Urinary bladder (tissue), 4 donors: ENCODE measurements around the gene SF3B2. TPM values are rescaled to one million over a fixed set of nuclear protein-coding genes. Genes with fewer than 3 reads are reported as not detected.
"Not testable (repeated sequence)": the region's sequence is repeated elsewhere in the genome, so short reads cannot be mapped to it uniquely, and the experiment has no call there.

ENCODE experiments used
- DNase-seq: peaks from one replicate; pipeline ENCODE4 v3.0.0-alpha.2; 2015; ENCODE audit errors: extremely low spot score
- H3K27ac ChIP-seq: one replicate; pipeline ENCODE4 v1.5.1; 2013; ENCODE audit warnings: low read depth, mild to moderate bottlenecking, moderate library complexity
- H3K36me3 ChIP-seq: one replicate; pipeline ENCODE4 v1.6.1; 2013; ENCODE audit warnings: mild to moderate bottlenecking, moderate library complexity; ENCODE audit not compliant: insufficient read depth
- H3K4me1 ChIP-seq: one replicate; pipeline ENCODE4 v1.6.1; 2013; ENCODE audit warnings: mild to moderate bottlenecking, moderate library complexity; ENCODE audit not compliant: insufficient read depth
- H3K4me3 ChIP-seq: one replicate; pipeline ENCODE4 v1.5.1; 2013; ENCODE audit warnings: low read depth, low read length
- WGBS: extraction: QIAGEN DNeasy Blood & Tissue Kit; methylation state at CpG from one replicate; pipeline ENCODE4 v1.1.7; 2013; 5-methylcytosine and 5-hydroxymethylcytosine counted together
- polyA plus RNA-seq: library from polyadenylated mRNA; stranded (reverse); fragments of 200-250 nt; gene quantifications from one replicate; pipeline ENCODE4 v1.2.3, GENCODE V29; 2013
- total RNA-seq: library from RNA; depleted of rRNA; stranded (reverse); fragments of >200 nt; gene quantifications from one replicate; pipeline ENCODE4 v1.2.3, GENCODE V29; 2014
- donor health status: healthy with polysubstance abuse.
- donor health status: healthy.

The SF3B2 gene
- total and polyA plus RNA-seq, 2 donors: 77.2 to 142 TPM

DNA sequence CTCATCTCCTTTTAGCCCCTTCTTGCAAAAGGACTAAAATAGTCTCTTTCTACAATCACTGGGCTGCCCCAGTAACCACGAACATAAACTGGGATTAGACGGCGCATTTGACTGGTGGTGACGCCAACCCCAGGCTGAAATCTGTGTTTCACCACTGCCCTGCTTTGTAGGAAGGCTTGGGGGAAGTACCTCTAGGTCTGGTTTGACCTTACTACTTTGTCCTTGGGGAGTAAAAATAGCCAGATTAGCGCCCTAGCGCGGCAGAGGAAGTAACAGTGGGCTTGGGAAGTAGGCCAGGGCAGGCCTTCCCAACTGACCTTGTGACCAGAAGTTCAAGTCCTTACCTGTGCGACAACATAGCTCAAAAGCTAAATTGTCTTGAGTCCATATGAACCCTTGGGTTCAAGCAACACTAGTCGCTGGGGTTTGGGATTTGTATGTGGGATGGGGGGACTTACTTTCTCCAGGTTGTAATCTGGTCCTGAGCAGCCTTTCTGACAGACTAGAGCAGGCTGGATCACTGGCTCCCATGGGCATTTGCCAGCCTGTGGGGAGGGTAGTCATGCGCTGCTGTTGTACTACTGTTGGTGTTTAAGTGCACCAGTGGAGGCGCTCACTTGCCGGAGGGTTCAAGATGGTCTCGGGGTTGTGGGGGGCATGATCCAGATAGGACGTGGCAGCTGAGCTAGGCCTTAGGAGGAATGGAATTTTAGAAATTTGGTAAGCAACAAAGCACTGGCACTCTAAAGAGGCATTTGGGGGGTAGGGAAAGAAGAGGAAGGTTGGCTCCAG is 17.0 kb downstream of the SF3B2 start:
- H3K4me3 ChIP-seq: peak overlapping the region; percentile 92
- H3K27ac ChIP-seq: peak overlapping the region; percentile 92
- 41% methylated on average over 14 of the region's 14 CpGs for WGBS
- no peaks in the 10 kb centered on the region for H3K4me1 ChIP-seq
- no peak for DNase-seq
- no peaks in the 10 kb centered on the region for H3K36me3 ChIP-seq

DNA sequence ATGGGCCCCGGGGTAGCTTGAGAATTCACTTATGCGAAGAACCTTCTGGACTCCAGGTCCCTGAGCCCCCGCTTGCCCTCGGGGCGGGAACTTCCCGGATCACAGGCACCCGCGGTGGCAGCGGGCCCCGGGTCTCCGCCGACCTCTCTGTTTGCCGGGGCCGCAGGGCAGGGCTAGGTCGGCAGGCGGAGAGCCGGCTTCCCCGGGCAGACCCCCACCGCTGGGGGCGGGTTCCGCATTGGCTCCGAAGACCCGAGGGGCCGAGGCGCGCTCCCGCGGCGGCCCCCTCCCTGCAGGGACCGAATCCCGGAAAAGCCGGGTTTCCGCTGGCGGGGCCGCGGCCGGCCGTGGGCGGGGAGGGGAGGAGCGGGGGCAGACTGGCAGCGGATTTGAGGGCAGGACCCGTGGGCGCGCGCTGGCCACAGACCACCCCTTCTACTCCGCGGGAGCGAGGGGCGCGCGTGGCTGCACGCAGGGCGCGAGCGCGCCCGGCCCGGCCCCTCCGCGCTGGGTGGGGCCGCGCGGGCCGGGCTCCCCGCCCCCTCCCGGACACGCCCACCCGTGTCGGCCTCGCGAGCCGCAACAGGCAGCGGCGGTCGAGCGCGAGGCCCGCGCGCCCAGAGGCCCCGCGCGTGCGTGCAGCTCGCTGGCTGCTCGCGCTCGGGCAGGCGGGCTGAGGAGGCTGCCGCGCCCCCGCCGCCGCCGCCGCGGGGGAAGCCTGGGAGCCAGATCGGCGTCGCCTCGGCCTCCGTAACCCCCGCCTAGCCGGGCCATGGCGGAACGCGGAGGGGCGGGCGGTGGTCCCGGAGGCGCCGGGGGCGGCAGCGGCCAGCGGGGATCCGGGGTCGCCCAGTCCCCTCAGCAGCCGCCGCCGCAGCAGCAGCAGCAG is 17.8 kb downstream of the SF3B2 start, which contains the start of gene PACS1:
Gene PACS1, plus strand, starts transcription at position 558 of the 889 bp plus-strand sequence. Its CDS starts 215 bp downstream, at position 773.
- Histone ChIP-seq H3K27ac (peak within 1 kb of the TSS; percentile 92), H3K4me1 (no peaks in the 10 kb centered on the region), H3K4me3 (peak within 1 kb of the TSS; percentile 92), H3K36me3 (no peaks in the 10 kb centered on the region)
- WGBS: under 1% methylated on average over 119 of the region's 120 CpGs
- DNase-seq: no peak

DNA sequence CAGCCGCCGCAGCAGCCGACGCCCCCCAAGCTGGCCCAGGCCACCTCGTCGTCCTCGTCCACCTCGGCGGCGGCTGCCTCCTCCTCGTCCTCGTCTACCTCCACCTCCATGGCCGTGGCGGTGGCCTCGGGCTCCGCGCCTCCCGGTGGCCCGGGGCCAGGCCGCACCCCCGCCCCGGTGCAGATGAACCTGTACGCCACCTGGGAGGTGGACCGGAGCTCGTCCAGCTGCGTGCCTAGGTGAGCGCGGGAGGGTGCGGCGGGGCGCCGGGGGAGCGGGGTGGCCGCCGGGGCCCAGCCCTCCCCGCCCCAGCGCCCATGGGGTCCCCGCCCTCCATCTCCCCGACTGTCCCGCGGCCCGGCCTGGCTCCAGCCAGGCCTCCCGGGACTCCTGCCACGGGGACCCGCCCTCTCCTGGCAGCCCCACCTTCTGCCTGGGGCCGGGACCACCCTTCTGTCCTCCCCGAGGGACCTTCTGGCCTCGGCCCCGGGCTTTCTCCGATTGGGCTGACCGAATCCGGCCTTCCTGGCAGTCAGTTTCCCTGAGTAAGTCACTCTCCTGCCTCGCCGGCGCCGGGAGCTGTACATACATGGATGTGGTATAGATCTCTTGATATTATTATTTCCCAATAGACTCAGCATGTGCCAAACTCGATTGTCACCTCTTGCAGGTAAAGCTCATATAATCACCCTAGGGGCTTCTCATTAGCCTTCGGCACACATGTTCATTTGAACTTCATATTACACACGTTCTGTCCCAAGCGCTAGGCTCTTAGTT is 18.6 kb downstream of the SF3B2 start:
- no peaks in the 10 kb centered on the region for H3K36me3 ChIP-seq
- no peaks in the 10 kb centered on the region for H3K4me1 ChIP-seq
- H3K27ac ChIP-seq: peak overlapping the region; percentile 85
- WGBS: 1% methylated on average over 59 of the region's 60 CpGs
- DNase-seq: no peak
- peak overlapping the region; percentile 92 for H3K4me3 ChIP-seq

DNA sequence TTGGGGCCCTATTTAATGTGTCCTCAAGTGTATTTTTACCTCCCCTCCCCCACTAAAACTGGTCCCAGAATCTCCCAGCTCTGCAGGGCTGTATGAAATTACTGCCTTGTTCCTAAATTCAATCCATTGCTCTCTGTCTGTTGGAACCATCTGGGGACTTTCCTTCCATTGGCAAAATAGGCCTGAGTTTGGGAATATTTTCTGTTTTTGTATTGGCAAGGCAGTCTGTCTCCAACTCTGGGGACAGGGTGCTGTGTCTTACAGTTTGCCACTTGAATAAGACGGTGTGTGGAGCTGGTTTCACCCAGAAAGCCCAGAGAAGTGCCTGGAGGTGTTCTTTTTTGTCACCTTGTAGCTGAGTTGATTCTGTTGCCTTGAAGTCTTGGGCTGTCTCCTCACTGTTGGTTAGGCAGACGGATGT is 19.2 kb downstream of the SF3B2 start:
- DNase-seq: no peak
- no peak overlapping the region for H3K27ac ChIP-seq
- H3K36me3 ChIP-seq: no peaks in the 10 kb centered on the region
- H3K4me3 ChIP-seq: peak overlapping the region; percentile 92
- H3K4me1 ChIP-seq: no peaks in the 10 kb centered on the region
- WGBS: 21% methylated on average over 2 of the region's 2 CpGs

DNA sequence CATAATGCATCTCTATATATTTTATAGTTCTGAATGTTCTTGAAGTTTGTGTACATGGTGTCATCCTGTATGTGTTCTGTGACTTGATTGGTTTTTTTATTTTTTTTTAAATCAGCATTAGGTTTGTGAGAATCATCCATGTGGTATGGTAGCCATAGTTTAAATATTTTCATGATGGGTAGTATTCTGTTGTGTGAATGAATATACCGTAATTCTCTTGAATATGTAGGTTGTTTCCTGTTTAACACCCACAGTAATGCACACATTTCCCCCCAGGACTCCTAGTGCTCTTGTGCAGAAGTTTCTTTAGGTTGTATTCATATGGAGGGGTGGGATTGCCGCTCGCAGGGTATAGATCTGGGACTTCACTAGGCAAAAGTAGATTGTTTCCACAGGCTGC is 19.9 kb downstream of the SF3B2 start:
- H3K4me1 ChIP-seq: no peaks in the 10 kb centered on the region
- 92% methylated on average over 3 of the region's 3 CpGs for WGBS
- H3K36me3 ChIP-seq: no peaks in the 10 kb centered on the region
- no peak overlapping the region for H3K27ac ChIP-seq
- no peak overlapping the region for H3K4me3 ChIP-seq
- DNase-seq: no peak

DNA sequence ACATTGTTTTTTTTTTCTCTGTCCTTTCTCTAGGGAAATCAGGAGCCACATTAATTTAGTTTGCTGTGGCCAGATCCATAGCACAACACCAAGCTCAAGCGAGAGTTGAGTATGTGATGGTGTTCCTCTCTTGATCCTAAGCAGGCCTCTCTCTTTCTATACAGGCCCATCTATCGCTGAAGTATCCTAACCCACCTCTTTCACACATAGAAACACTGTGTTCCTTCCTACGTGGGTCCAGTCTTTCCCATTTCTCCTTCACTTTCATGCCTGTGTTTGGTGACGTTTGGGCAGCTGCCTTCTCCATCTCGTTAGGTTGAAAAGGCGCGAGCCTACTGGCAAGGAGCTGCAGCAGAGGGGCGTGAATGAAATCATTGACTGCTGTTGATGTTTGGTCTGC is 20.4 kb downstream of the SF3B2 start:
- H3K36me3 ChIP-seq: no peaks in the 10 kb centered on the region
- 80% methylated on average over 8 of the region's 8 CpGs for WGBS
- H3K4me1 ChIP-seq: no peaks in the 10 kb centered on the region
- no peak overlapping the region for H3K27ac ChIP-seq
- no peak for DNase-seq
- no peak overlapping the region for H3K4me3 ChIP-seq

DNA sequence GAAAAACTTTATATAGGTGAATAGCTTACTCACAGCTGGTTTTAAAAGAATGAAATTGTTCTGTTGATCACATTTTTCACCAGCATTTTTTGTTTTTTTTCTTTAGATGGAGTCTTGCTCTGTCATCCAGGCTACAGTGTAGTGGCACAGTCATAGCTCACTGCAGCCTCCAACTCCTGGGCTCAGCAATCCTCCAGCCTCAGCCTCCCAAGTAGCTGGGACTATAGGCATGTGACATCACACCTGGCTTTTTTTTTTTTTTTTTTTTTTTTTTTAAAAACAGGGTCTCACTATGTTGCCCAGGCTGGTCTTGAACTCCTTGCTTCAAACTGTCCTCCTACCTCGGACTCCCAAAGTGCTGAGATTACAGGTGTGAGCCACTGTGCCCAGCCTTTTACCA is 21.5 kb downstream of the SF3B2 start:
- no peak overlapping the region for H3K4me3 ChIP-seq
- WGBS: 97% methylated on average over 1 of the region's 1 CpG
- no peak for DNase-seq
- no peaks in the 10 kb centered on the region for H3K4me1 ChIP-seq
- H3K36me3 ChIP-seq: no peaks in the 10 kb centered on the region
- no peak overlapping the region for H3K27ac ChIP-seq

DNA sequence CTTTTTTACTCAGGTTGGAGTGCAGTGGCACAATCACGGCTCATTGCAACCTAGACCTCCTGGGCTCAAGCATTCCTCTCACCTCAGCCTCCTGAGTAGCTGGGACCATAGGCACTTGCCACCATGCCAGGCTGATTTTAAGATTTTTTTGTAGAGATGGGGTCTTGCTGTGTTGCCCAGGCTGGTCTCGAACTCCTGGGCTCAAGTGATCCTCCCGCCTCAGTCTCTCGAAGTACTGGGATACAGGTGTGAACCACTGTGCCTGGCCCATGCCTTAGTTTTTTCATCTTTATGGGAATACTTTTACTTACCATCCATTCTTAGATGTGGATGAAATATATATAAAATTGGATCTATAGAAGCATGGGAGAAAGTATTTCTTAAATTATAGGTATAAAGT is 23.1 kb downstream of the SF3B2 start:
- Histone ChIP-seq H3K36me3 (no peaks in the 10 kb centered on the region), H3K27ac (no peak overlapping the region), H3K4me3 (no peak overlapping the region), H3K4me1 (no peaks in the 10 kb centered on the region)
- WGBS: 98% methylated on average over 4 of the region's 4 CpGs
- DNase-seq: no peak

DNA sequence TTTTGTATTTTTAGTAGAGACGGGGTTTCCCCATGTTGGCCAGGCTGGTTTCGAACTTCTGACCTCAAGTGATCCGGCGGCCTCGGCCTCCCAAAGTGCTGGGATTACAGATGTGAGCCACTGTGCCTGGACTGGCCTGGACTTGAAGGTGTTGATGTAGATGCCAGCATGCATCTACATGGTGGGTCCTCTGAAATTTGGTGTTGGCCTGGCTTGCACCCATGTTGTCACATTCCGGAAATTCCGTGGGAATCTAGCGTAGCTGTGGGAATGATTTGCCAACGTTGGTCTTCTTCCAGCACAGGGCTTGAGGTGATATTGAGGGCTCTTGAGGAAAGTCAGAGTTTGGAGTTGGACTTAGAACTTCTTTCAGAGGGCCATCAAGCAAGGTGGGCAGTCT is 24.4 kb downstream of the SF3B2 start:
- Histone ChIP-seq H3K27ac (no peak overlapping the region), H3K36me3 (no peaks in the 10 kb centered on the region), H3K4me3 (no peak overlapping the region), H3K4me1 (no peaks in the 10 kb centered on the region)
- DNase-seq: no peak
- WGBS: 87% methylated on average over 9 of the region's 9 CpGs

DNA sequence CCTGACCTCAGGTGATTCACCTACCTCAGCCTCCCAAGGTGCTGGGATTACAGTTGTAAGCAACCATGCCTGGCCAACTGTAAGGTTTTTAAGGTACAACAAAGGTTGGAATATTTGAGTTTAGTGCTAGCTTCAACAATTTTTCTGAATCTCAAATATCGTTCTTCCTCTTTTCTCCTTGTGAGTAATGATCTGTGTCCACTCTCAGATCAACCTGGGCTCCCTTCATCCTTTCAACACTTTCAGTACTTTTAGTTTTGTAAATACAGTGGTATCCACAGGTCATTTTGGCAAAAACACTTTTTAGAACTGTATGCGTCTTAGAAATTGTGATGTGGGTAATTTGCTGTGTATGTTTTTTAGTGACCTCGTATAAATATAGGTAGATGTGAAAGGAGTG is 25.8 kb downstream of the SF3B2 start:
- no peak for DNase-seq
- Histone ChIP-seq H3K4me3 (no peak overlapping the region), H3K36me3 (no peaks in the 10 kb centered on the region), H3K27ac (no peak overlapping the region), H3K4me1 (no peaks in the 10 kb centered on the region)
- WGBS: 94% methylated on average over 3 of the region's 3 CpGs

DNA sequence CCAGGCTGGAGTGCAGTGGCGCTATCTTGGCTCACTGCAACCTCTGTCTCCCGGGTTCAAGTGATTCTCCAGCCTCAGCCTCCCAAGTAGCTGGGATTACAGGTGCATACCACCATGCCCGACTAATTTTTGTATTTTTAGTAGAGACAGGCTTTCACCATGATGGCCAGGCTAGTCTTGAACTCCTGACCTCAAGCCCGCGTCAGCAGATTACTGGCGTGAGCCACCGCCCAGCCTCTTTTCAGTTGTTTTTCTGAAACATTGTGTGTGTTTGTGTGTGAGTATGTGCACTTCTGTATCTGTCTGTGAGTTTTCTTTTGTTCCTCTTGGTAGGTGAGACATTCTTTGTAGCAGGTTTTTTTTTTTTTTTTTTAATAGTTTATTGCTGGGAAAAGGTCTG is 26.8 kb downstream of the SF3B2 start:
- not testable (repeated sequence) for H3K4me3 ChIP-seq, H3K27ac ChIP-seq, DNase-seq, H3K4me1 ChIP-seq, H3K36me3 ChIP-seq
- WGBS: 81% methylated on average over 7 of the region's 7 CpGs

DNA sequence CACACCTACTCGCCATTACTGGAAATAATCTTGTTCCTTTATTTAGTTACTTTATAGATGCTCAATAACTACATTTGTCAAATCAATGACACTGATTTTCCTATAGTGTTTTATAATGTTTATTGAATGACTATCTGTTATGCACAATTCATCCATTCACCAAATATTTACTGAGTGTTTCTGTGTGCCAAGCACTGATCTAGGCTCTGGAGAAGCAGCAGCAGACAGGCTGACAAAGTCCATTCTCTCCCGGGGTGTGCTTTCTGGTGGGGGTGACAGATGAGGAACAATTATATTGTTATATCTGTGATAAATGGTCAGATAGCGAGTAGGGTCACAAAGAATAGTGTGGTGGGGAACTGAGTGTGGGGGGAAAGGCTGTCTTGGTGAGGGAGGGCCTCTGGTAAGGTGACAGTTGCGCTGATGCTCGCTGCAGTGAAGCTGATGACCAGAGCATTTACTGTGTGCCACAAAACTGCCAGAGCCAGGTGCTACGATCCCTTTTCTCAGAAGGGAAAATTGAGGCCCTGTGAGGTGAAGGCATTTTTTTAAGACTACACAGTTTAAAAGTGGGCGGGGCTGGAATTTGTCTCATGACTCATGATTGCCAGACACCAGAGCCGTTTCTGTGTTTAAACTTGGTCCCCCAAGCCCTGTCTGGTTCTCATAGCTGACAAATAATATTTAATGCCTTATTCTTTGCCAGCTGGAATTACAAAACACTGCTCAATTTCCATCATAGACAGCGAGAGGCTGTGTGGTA is 28.1 kb downstream of the SF3B2 start:
- 60% methylated on average over 9 of the region's 9 CpGs for WGBS
- H3K36me3 ChIP-seq: no peaks in the 10 kb centered on the region
- H3K4me3 ChIP-seq: no peak overlapping the region
- DNase-seq: no peak
- H3K4me1 ChIP-seq: no peaks in the 10 kb centered on the region
- H3K27ac ChIP-seq: no peak overlapping the region

DNA sequence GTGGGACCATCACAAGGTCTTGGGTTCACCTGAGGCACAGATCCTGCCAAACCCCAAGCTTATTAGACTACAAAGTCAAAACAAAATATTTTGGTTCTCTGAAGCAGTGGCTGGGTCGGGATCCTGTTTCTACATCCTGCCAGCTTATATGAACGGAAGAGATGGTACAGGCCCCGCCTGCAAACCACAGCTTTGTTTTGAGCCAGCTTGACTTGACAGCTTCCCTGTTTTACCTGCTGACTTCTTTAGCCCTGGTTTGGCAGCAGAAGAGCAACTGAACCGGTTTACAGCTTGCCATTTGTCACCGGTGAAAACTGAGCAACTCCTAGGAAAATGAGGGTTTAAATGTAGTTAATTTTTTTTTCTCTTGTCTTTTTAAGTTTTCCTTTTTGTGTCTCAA is 29.3 kb downstream of the SF3B2 start:
- H3K4me1 ChIP-seq: no peaks in the 10 kb centered on the region
- WGBS: 36% methylated on average over 5 of the region's 5 CpGs
- no peak for DNase-seq

More for the DNA sequence above, 29.3 kb downstream of the SF3B2 start:
- Histone ChIP-seq H3K36me3 (no peaks in the 10 kb centered on the region), H3K4me3 (no peak overlapping the region), H3K27ac (no peak overlapping the region)
